Islet of Langerhans (tissue), 1 donor: ENCODE results near the gene MBOAT1.
"Not testable (repeated sequence)": the region's sequence is repeated elsewhere in the genome, so short reads cannot be mapped to it uniquely, and the experiment has no call there.

Source experiments
- FAIRE-seq: peaks from one replicate; lab custom pipeline; 2011; peaks lifted over from hg19 to GRCh38; lab: Jason Lieb, UNC

MBOAT1 gene, protein sequence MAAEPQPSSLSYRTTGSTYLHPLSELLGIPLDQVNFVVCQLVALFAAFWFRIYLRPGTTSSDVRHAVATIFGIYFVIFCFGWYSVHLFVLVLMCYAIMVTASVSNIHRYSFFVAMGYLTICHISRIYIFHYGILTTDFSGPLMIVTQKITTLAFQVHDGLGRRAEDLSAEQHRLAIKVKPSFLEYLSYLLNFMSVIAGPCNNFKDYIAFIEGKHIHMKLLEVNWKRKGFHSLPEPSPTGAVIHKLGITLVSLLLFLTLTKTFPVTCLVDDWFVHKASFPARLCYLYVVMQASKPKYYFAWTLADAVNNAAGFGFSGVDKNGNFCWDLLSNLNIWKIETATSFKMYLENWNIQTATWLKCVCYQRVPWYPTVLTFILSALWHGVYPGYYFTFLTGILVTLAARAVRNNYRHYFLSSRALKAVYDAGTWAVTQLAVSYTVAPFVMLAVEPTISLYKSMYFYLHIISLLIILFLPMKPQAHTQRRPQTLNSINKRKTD

DNA sequence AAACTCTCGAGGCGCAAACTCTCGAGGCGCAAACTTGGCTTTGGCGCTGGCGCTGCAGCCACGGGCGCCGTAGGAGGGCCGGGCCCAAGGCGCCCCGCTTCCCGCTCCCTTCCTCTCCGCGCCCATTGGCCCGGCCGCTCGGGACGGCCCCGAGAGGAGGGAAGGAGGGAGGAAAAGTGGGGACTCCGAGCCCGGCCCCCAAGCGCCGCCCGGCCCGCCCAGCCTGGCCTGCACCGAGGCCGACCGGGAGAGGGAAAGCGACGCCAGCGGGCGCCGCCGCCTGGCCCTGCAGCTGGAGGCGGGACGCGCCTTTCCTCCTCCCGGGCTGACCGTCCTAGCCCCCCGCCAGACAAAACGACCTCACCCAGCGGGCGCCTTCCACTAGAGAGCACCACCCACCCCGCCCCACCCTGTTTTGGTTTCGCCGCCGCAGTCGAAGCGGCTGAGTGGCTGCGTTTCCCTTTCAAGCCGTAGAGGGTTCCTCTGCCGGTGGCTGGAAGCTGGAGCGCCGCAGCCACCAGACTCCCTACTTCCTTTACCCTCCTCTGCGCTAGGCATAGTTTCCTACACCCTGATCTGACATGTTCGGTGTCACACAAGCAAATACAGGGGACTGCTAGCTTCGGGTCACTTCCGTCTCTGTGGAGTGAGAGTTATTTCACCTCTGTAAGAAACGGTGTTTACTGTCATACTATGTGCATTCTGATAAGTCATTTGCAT, at the start of gene MBOAT1:
Gene MBOAT1 (minus strand): TSS at position 78 of the 720 bp plus-strand sequence. CDS start 235 bp downstream, outside the sequence.
- no peak for FAIRE-seq

DNA sequence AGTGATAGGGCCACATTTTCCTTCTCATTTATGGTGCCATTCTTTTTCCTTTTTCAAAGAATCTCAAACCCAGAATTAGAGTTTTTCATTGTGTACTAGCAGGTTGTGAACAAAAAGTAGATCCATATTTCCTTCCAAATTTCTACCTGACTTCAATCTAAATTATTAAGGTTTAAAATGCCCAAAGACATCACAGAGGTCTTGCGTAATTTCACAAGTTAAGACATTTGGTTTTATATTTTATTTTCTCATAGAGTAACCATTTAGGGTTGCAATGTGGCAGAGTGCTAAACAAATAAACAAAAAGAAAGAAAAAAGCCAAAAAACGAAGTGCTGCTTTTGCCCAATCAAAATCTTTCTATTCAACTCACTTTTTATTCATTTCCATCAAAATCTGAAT, 49.4 kb upstream of the MBOAT1 start:
- FAIRE-seq = no peak

DNA sequence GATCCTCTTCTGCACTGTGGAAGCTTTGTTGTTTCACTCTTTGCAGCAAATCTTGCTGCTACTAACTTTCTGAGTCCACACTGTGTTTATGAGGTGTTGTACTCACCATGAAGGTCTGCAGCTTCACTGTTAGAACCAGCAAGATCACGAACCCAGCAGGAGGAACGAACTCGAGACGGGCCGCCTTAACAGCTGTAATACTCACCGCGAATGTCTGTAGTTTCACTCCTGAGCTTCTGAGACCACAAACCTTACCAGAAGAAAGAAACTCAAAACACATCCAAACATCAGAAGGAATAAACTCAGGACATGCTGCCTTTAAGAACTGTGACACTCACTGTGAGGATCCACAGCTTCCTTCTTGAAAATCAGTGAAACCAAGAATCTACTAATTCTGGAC, 48.1 kb upstream of the MBOAT1 start:
- no peak for FAIRE-seq

- no peak for FAIRE-seq
Measured at GRCh38 chr6:20259316-20260049, 47.2 kb upstream of the MBOAT1 start.

DNA sequence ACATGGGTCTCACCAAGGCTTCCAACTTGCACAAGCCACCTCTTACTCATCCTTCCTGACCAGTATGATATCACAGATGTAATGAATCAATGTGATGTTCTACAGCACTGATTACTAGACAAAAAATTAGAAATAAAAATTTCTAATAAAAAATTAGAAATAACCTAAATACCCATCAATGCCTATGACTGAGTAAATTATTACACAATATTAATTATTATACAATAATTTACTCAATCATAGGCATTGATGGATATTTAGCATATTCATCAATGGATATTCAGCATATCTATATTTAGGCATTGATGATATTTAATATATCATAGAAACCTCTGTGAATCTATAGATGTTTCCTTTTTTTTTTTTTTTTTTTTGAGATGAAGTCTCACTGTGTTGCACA, 43.2 kb upstream of the MBOAT1 start:
- no peak for FAIRE-seq

GRCh38 chr6:20254295-20254694, 42.0 kb upstream of the MBOAT1 start:
- FAIRE-seq = no peak

DNA sequence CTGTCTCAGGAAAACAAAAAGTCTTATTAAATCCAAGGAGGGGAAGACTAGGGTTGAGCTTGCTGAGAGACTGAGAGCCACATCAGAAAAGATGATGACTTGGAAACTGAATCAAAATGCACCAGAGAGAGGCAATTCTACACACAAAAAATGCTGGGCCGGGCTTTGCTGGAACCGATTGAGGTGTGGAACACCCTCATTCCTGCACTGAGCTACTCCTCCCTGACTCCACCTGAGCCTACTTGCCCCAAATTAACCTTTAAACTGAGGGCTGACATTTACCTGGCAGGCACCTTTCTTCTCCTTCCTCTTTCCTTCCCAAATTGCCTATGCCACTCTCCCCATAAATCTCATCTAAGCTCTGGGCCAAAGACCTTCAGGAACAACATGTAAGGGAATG, 40.8 kb upstream of the MBOAT1 start:
- FAIRE-seq = no peak

DNA sequence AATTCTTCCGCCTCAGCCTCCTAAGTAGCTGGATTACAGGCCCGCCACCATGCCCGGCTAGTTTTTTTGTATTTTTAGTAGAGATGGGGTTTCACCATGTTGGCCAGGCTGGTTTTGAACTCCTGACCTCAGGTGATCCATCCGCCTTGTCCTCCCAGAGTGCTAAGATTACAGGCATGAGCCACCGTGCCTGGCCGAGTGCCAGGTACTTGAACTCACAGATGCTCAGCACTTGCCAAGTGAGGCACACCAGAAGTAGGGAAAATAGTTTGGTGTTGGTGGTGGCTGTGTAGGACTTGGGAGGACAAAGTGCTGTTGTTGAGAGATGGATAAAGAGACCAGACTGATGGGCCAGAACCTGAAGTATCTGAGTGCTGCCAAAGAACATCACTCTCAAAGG, 40.0 kb upstream of the MBOAT1 start:
- FAIRE-seq = no peak

DNA sequence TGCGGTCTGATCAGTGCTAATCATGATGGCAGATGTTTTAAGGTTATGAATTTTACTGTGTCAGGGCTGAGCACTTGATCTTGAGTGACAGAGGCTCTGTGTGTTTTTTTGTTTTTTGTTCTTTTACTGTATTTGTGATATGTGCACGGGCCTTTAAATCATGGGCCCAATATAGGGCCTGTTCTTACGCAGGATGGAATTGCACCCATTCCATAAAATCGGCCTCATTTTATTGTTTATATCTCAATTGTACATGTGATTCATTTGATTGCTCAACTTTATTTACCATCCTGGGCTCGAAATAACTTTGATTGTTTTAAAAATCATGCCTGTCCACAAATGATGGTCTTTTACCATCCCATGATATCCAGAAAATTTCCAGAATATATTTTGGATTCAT, 39.3 kb upstream of the MBOAT1 start:
- no peak for FAIRE-seq

DNA sequence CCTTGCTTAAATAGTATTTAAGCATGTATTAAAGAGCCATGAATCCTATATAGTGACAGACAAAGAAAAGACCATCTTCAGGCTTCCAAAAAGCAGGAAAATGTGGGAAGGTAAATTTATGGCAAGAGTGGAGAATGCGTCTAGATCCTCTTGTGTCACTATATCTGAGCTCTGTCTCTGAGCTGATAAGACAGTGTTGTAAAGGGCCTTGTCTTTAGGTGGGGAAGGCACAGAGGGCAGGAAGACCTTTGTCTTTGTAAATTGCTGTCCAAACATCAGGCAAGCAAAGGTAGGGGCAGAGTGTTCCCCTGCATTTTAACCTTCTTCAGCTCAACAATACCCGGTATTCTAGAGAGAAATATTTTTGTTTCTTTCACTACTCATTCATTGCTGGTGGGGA, 33.9 kb upstream of the MBOAT1 start:
- no peak for FAIRE-seq

GRCh38 chr6:20244807-20245681, 32.8 kb upstream of the MBOAT1 start:
- FAIRE-seq = not testable (repeated sequence)

- FAIRE-seq = no peak
Measured at GRCh38 chr6:20243288-20243687, 31.0 kb upstream of the MBOAT1 start.

DNA sequence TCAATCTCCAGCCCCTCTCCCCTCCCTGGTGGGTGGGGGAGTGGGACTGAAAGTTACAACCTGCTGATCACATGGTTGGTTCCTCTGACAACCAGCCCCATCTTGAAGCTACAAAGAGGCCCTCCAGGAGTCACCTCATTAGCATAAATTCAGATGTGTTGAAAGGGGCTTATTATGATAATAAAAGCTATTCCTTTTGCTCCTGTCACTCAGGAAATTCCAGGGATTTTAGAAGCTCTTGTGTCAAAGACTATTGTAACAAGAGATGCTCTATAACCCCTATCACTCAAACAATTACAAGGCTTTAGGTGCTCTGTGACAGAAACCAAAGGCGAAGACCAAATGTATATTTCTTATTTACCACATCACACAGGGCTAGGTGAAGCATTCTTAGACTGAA, 30.1 kb upstream of the MBOAT1 start:
- FAIRE-seq = no peak

DNA sequence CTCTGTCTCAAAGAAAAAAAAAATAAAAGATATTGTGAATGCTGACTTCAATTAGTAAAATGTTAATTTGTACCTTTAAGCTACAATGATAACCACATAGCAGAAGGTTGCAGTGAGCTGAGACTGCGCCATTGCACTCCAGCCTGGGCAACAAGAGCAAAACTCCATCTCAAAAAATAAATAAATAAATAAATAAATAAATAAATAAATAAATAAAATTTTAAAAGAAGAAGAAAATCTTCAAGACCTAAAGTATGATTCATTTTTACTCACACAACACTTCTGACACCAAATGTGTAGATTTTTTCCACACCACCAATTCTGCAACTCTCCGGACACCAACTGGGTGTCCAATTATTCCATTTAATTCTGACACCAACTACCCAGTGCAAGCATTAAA, 28.8 kb upstream of the MBOAT1 start:
- no peak for FAIRE-seq

DNA sequence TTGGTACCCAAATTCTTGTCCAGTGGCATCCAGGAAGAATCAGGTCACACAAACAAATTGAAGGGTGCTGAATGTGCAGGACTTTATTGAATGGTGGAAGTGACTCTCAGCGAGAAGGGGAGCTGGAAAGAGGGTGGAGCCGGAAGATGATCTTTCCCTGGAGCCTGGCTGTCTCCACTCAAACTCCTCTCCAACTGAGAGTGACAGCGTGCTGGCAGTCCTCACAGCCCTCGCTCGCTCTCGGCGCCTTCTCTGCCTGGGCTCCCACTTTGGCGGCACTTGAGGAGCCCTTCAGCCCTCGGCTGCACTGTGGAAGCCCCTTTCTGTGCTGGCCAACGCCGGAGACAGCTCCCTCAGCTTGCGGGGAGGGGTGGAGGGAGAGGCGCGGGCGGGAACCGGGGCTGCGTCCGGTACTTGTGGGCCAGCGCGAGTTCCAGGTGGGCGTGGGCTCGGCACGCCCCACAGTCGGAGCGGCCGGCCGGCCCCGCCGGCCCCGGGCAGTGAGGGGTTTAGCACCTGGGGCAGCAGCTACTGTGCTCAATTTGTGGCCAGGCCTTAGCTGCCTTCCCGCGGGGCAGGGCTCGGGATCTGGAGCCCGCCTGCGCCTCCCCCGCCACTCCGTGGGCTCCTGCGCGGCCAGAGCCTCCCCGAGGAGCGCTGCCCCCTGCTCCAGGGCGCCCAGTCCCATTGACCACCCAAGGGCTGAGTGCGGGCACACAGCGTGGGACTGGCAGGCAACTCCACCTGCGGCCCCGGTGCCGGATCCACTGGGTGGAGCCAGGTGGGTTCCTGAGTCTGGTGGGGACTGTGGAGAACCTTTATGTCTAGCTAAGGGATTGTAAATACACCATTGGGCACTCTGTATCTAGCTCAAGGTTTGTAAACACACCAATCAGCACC, 26.7 kb upstream of the MBOAT1 start:
- no peak for FAIRE-seq

DNA sequence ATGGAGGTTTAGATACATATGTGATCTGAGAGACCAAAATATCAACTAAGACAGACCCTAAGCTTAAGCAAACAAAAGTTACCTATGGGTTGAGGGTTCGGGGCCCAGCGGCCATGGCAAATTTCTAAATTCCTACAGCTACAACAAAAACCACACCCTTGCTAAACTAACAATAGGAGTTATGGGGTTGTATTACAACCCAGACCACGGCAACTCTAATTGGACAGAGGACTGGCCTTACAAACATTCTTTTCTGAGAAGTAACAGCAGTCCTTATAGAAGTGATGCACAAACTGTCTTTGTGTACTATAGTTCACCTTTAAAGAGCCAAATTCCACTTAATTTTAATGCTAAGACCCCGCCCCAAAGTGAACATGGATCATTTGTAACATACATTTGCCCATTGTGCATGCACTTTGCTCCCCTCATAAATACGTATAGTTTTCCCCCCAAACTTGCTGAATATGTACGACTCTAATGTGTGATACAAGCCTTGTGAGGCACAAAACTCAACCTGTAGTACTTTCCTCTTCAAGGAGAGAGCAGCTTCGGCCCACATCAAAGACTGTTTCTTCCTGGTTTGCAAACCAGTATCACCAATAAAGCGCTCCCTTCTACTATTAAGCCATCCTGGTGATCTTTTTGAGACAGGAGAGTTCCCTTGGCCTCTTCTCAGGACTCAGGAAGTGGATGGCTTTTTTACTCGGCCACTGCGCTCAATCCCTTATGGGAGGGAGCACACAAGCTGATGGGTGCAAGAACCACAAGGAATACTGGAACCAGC, 25.6 kb upstream of the MBOAT1 start:
- no peak for FAIRE-seq

GRCh38 chr6:20236909-20237600, 24.8 kb upstream of the MBOAT1 start:
- FAIRE-seq = no peak

GRCh38 chr6:20236344-20236743, 24.1 kb upstream of the MBOAT1 start:
- FAIRE-seq = no peak

GRCh38 chr6:20235041-20235440, 22.8 kb upstream of the MBOAT1 start:
- FAIRE-seq = no peak
